GM13977 (cell line): ENCODE data around the gene PARP9.
"Not testable (repeated sequence)": the region's sequence is repeated elsewhere in the genome, so short reads cannot be mapped to it uniquely, and the experiment has no call there.

Experiments
- DNase-seq: peaks from one replicate; pipeline ENCODE4 v3.0.0; 2012; ENCODE audit warnings: low spot score
- in situ Hi-C: fragments of 300-500 bp; cut with MboI; formaldehyde crosslinking; loops from one replicate; pipeline ENCODE4 v1.12.0; 2022; ENCODE audit warnings: low sequenced_read_pairs, low pct_unique_long_range_greater_than_20kb, mixed read lengths, inconsistent platforms; ENCODE audit not compliant: unreplicated experiment
- TF ChIP-seq, protein P1 (sequence below): IDR thresholded peaks from 2 replicates; pipeline ENCODE4 v1.5.1; 2012; ENCODE audit warnings: mild to moderate bottlenecking, control low read depth; ENCODE audit not compliant: insufficient read depth; ENCODE audit errors: extremely low read depth, missing control alignments

PARP9 gene

DNA sequence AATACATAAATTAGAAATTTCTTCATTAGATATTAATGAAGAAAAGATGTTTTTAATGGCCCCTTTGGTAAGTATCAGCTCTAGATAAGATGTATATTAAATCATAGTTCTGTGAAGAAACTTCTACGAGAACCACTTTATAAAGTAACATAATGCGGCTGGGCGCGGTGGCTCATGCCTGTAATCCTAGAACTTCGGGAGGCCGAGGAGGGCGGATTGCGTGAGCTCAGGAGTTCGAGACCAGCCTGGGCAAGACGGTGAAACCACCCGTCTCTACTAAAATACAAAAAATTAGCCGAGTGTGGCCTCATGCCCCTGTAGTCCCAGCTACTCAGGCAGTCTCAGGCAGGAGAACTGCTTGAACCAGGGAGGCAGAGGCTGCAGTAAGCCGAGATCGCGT, 51.8 kb downstream of the PARP9 start:
- no peak for DNase-seq
- in situ Hi-C loops = no loop called here
- TF ChIP-seq, protein P1, sequence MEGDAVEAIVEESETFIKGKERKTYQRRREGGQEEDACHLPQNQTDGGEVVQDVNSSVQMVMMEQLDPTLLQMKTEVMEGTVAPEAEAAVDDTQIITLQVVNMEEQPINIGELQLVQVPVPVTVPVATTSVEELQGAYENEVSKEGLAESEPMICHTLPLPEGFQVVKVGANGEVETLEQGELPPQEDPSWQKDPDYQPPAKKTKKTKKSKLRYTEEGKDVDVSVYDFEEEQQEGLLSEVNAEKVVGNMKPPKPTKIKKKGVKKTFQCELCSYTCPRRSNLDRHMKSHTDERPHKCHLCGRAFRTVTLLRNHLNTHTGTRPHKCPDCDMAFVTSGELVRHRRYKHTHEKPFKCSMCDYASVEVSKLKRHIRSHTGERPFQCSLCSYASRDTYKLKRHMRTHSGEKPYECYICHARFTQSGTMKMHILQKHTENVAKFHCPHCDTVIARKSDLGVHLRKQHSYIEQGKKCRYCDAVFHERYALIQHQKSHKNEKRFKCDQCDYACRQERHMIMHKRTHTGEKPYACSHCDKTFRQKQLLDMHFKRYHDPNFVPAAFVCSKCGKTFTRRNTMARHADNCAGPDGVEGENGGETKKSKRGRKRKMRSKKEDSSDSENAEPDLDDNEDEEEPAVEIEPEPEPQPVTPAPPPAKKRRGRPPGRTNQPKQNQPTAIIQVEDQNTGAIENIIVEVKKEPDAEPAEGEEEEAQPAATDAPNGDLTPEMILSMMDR = no peak

DNA sequence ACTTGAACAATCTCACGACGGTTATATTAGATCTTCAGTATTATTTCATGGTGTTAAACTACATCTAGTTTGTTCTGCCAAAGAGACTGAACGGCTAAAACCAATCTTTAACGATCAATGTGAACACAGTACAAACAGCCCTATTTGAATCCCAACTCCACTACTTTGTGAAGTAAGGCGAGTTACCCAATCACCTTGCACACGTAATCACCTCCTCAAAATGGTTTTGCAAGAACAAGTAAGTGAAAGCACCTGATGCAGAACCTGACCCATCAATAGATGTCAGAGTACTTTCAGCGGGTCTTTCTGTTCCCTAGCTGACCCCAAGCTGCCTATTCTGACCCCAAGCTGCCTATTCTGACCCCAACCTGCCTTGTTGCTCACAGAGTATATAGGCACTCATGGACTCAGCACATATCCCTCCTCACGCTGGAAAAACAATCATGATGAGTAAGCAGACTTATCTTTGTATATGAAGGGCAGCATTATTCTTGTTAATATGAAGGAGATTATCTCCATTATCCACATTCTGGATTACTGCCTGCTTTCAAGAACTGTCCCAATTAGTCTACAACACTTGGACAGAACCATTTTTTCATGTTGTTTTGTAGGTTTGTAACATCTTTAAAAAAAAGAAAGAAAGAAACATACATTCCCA, 53.1 kb downstream of the PARP9 start:
- TF ChIP-seq, protein P1 = no peak
- DNase-seq = no peak
- in situ Hi-C loops = no loop called here

DNA sequence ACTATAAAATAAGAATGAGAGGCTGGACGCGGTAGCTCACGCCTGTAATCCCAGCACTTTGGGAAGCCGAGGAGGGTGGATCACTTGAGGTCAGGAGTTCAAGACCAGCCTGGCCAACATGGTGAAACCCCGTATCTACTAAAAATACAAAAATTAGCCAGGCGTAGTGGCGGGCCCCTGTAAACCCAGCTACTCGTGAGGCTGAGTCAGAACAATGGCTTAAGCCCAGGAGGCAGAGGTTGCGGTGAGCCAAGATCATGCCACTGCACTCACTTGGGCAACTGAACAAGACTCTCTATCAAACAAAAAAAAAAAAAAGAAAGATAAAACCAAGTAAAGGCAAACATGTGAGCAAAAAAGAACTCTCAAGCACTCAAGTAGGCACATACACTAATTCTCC, 55.2 kb downstream of the PARP9 start:
- in situ Hi-C loops = not testable (repeated sequence)

DNA sequence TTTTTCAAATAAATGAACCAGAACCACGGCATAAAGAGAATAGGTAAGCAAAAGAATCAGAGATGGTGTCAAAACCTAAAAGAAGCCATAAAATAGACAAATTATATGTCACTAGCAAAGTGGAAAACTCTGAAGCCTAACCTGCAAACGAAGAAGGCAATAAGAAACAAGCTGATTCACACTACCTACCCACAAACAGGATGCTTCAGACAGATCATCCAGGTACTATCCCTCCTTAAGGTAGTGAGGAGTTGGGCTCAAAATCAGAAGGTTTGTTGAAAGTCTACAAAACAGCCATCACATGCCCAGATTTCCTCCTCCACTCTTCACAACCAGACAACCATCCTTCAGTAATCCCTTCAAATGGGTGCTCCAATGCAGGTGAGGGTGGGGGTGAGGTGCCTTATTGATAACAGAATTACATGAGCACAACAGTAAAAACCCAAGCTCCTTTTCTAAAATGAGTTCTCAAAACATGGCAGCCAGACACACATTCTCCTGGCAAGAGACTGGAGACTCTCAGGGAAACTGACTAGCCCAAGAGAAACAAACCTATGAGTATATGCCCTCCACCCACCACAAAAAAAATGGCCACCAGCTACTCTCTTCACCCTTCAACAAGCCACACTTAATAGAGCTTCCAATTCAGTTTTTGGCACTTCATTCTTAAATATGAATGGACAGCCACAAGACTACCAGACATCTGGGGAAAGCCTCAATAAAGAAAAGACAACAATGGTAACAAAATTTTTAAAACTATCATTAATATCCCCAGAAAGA, 55.8 kb downstream of the PARP9 start:
- in situ Hi-C loops = no loop called here
- TF ChIP-seq, protein P1 = no peak
- no peak for DNase-seq

More for the DNA sequence above, 55.2 kb downstream of the PARP9 start:
- DNase-seq = not testable (repeated sequence)

DNA sequence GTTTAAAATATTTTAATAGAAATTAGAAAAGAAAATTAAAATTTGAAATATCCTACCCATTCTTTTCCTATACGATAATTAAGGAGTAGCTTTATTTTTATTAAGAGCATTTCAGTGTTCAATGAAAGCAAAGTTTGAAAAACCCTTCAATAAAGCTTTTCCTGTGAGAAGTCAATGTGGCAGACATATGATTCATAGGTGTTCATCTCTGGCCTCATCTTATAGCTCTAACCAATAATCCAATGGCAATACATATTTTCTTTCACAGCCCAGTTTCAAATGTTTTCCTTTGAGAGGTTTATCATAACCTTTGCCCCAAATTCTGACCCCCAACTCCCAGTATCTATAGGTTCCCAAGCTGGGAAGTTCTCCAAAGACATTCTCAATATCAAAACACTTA, 57.6 kb downstream of the PARP9 start:
- no peak for DNase-seq
- in situ Hi-C loops = no loop called here
- TF ChIP-seq, protein P1 = no peak

DNA sequence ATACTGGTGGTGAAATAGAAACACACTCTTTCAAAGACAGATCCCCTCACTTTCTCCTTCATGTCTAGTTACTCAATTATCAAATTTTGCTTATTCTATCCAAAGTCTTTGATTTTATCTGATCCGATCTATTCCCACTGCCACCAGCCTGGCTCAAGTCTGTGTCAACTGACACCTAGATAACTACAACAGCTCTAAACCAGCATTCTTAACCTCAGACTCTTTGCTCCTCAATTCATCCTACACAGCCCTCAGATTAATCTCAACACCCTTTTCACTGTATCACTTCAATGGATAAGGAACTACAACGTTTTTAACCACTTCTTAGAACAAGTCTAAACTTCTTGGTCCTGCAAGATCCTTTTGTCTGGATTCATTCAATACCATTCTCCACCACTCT, 58.4 kb downstream of the PARP9 start:
- no peak for DNase-seq
- TF ChIP-seq, protein P1 = no peak
- in situ Hi-C loops = no loop called here

DNA sequence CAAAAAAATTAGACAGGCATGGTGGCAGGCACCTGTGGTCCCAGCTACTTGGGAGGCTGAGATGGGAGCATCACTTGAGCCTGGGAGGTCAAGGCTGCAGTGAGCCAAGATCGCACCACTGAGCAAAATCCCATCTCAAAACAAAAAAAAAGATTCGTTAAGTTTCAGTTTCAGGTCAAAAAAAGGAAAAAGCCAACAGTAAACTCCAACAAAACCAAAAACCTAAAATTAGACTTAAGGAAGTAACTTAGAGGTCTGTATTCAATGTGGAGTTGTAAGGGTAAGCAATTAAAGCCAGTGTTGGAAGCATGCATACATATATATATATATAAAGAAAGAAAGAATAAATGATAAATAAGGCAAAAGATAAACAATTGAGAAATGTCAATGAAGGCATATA, 61.2 kb downstream of the PARP9 start:
- in situ Hi-C loops = no loop called here
- TF ChIP-seq, protein P1 = no peak
- no peak for DNase-seq
